Measurements from ENCODE around the gene BOK. TPM values are rescaled to one million over a fixed set of nuclear protein-coding genes. Genes with fewer than 3 reads are reported as not detected.

BOK gene
- total and polyA plus RNA-seq, 2 donors (not counting 3 experiments of a cell fraction or from before 2014, with no cell fraction given): 76.0 to 95.5 TPM

GRCh38 chr2:241560162-241560882, 1.8 kb downstream of the BOK start:
- no peak for DNase-seq (ENCODE audit: low read depth, low spot score)
- H3K9me3 ChIP-seq (replicated peaks; ENCODE audit: control insufficient read depth, insufficient read depth, low read length): no peaks in the 10 kb centered on the region
- H3K27ac ChIP-seq (ENCODE audit: insufficient read depth, low read depth, low read length): no peak overlapping the region
- H3K27me3 ChIP-seq (ENCODE audit: control insufficient read depth in 2 of 2, insufficient read depth in 2 of 2, low read length in 2 of 2): no peaks in the 10 kb centered on the region
- intact Hi-C loops (cut with micrococcal nuclease): no loop called here
- no peaks in the 10 kb centered on the region for H4K20me1 ChIP-seq (replicated peaks; ENCODE audit: control insufficient read depth, extremely low read depth, insufficient read depth, low read length)
- no peak for FAIRE-seq
- BruUV-seq (replicated peaks): TSS peak; percentile 55
- ChIA-PET CTCF (interaction anchor here (0.8 to 3.8 kb wide), 4 partner anchors 10 to 53 kb away, joined by 3 to 15 read pairs (median 3); partner anchors contain the start of gene STK25), POLR2A (interaction anchor here (0.6 to 3.1 kb wide), 3 partner anchors 13 to 30 kb away, joined by 3 to 8 read pairs (median 3); no protein-coding TSS in a partner anchor)
- H2AFZ ChIP-seq (ENCODE audit: low read depth, low read length): no peak overlapping the region
- peak overlapping the region in 2 of 3 experiments; percentile 71 to 80 for H3K4me3 ChIP-seq (replicated peaks in 1 of 3; ENCODE audit: insufficient read depth in 1 of 3, low read depth in 1 of 3, low read length in 3 of 3)
- peaks cover 5 to 20% of the 10 kb centered on the region in 2 experiments for H3K36me3 ChIP-seq (ENCODE audit: control insufficient read depth in 2 of 2, extremely low read depth in 1 of 2, insufficient read depth in 2 of 2, low read length in 2 of 2)
- no peak for TF ChIP-seq CTCF (IDR thresholded peaks at IDR 0.05; ENCODE audit: extremely low read depth in 1 of 2, insufficient read depth in 1 of 2, low read depth in 1 of 2, low read length in 2 of 2)
- TF ChIP-seq FOS (IDR thresholded peaks at IDR 0.05; ENCODE audit: borderline replicate concordance, insufficient read depth, low read length): no peak
- no peak for TF ChIP-seq POLR2AphosphoS5 (IDR thresholded peaks at IDR 0.05; ENCODE audit: insufficient read depth, low read depth, low read length)
- TF ChIP-seq JUN (IDR thresholded peaks at IDR 0.05; ENCODE audit: borderline replicate concordance, insufficient read depth, insufficient read length, low read depth): no peak
- TF ChIP-seq MYC (IDR thresholded peaks at IDR 0.05; ENCODE audit: low read depth, low read length): no peak
- no peak for TF ChIP-seq POLR2A (IDR thresholded peaks at IDR 0.05; ENCODE audit: low read depth, low read length)
- TF ChIP-seq MAX (IDR thresholded peaks at IDR 0.05; ENCODE audit: insufficient read depth, insufficient read length): no peak
- no peak for TF ChIP-seq GATA2 (IDR thresholded peaks at IDR 0.05; ENCODE audit: insufficient read depth, insufficient read length, low read depth, low read length)
- TF ChIP-seq EZH2 (IDR thresholded peaks at IDR 0.05; ENCODE audit: borderline replicate concordance, low read depth, low read length, severe bottlenecking): no peak
- H3K4me1 ChIP-seq (ENCODE audit: control insufficient read depth, extremely low read depth, insufficient read depth, low read length): peaks cover 35% of the 10 kb centered on the region
- peak overlapping the region; percentile 79 for H3K9ac ChIP-seq (replicated peaks; ENCODE audit: extremely low read depth, insufficient read depth, low read length)
- dilution Hi-C loops (cut with MboI; ENCODE audit: extremely low pct_ligation_motif_present, low sequenced_read_pairs): no loop called here
- H3K4me2 ChIP-seq (ENCODE audit: insufficient read depth, low read length): peak overlapping the region; percentile 44
- H3K79me2 ChIP-seq (ENCODE audit: control insufficient read depth, insufficient read depth, low read length): peaks cover 47% of the 10 kb centered on the region
- H3K9me1 ChIP-seq (replicated peaks; ENCODE audit: control insufficient read depth, extremely low read depth, insufficient read depth, low read length): no peaks in the 10 kb centered on the region
